ENCODE data around the gene DLX1. TPM values are rescaled to one million over a fixed set of nuclear protein-coding genes. Genes with fewer than 3 reads are reported as not detected.

The DLX1 gene
- total and polyA plus RNA-seq, 9 of the 15 experiments (the other 6 are each of a cell fraction or from before 2014, with no cell fraction given), result 1.9 to 26.2 (median 9.6) TPM

- no peak for TF ChIP-seq TCF7 (IDR thresholded peaks at IDR 0.05; ENCODE audit: borderline replicate concordance)
- no peak for TF ChIP-seq NFXL1 (CRISPR knock-in tag; IDR thresholded peaks at IDR 0.05)
- no peak for TF ChIP-seq ZNF444 (CRISPR knock-in tag; IDR thresholded peaks at IDR 0.05)
- no peak for TF ChIP-seq HNRNPLL (IDR thresholded peaks at IDR 0.05; ENCODE audit: low read depth, low read length, poor library complexity, severe bottlenecking)
- TF ChIP-seq CBX3 (IDR thresholded peaks at IDR 0.05; ENCODE audit: borderline replicate concordance in 1 of 2, low read length in 2 of 2), result no peak
- no peak for TF ChIP-seq ZNF408 (CRISPR knock-in tag; IDR thresholded peaks at IDR 0.05; ENCODE audit: low read depth)
- TF ChIP-seq ZNF717 (CRISPR knock-in tag; IDR thresholded peaks at IDR 0.05), result no peak
- no peak for TF ChIP-seq ELK3 (CRISPR knock-in tag; IDR thresholded peaks at IDR 0.05)
- TF ChIP-seq ZFP36 (IDR thresholded peaks at IDR 0.05; ENCODE audit: low read depth, low read length, partially characterized antibody), result no peak
- TF ChIP-seq FOXA3 (CRISPR knock-in tag; conservative IDR thresholded peaks at IDR 0.05 in 1 of 2, IDR thresholded peaks at IDR 0.05 in 1 of 2), result peak in 1 of 2 experiments; percentile 69; a peak in 1 of 4 replicates
- TF ChIP-seq VEZF1 (CRISPR knock-in tag; IDR thresholded peaks at IDR 0.05), result no peak
- no peak for TF ChIP-seq ZNF282 (CRISPR knock-in tag; IDR thresholded peaks at IDR 0.05)
- no peak for TF ChIP-seq FOXO4 (CRISPR knock-in tag; IDR thresholded peaks at IDR 0.05)
- no peak for TF ChIP-seq TSHZ1 (CRISPR knock-in tag; IDR thresholded peaks at IDR 0.05)
- no peak for TF ChIP-seq ZNF511 (CRISPR knock-in tag; IDR thresholded peaks at IDR 0.05)
- no peak for TF ChIP-seq MYBL2 (IDR thresholded peaks at IDR 0.05; ENCODE audit: low read depth)
- TF ChIP-seq MYBL2 (CRISPR knock-in tag; IDR thresholded peaks at IDR 0.05; ENCODE audit: borderline replicate concordance), result no peak
- TF ChIP-seq ZNF655 (CRISPR knock-in tag; IDR thresholded peaks at IDR 0.05), result no peak
- TF ChIP-seq MTA1 (IDR thresholded peaks at IDR 0.05; ENCODE audit: borderline replicate concordance), result peak; percentile 66; the same call in 1 of the 2 replicates
Measured at GRCh38 chr2:172066394-172066886, 18.9 kb upstream of the DLX1 start (continued).

All from K562 (cell line).